NOMO-1 treated with DMSO at 0.1 percent for 48 hours (cell line): ENCODE results near the gene PI4KA.
A peak's percentile ranks its signal among the peaks of the same experiment; 100 is the strongest.

ENCODE experiments used
- DNase-seq: peaks from one replicate; lab custom pipeline; 2025; ENCODE audit not compliant: unreplicated experiment; lab: John Stamatoyannopoulos, UW

The PI4KA gene

GRCh38 chr22:20818471-20818870 lies 40.1 kb downstream of the PI4KA start:
- no peak for DNase-seq

DNA sequence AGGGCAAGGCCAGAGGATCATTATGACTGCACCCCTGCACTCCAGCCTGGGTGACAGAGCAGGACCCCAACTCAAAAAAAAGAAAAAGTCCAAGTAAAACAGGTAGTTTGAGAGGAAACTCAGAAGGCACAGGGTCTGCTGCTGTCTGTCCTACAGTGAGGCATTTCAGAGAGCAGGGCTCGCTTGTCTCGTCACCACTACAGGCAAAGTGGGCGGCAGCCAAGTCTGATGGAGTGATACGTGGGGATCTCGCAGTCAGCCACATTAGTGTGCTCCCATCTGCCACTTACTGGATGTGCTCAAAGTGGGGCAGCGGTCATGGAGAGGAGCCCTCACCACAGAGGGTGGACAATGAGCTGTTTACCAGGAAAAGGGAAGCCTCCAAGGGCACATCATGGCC lies 42.1 kb downstream of the PI4KA start:
- no peak for DNase-seq

- no peak for DNase-seq
Measured at GRCh38 chr22:20815477-20816050, 43.0 kb downstream of the PI4KA start.

DNA sequence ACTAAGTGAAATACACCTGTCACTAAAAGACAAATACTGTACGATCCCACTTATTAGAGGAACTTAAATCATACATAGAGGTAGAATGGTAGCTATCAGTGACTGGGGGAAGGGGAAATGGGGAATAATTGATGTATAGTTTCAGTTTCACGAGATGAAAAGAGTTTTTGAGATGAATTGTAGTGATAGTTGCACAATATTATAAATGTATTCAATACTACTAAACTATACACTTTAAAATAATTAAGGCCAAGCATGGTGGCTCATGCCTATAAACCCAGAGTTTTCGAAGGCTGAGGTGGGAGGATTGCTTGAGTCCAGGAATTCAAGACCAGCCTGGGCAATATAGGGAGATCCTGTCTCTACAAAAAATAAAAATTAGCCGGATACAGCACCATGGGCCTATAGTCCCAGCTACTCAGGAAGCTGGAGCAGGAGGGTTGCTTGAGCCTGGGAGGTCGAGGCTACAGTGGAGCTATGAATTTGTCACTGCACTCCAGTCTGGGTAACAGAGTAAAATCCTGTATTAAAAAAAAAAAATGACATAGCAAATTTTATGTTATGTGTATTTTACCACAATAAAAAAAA lies 44.3 kb downstream of the PI4KA start:
- no peak for DNase-seq

DNA sequence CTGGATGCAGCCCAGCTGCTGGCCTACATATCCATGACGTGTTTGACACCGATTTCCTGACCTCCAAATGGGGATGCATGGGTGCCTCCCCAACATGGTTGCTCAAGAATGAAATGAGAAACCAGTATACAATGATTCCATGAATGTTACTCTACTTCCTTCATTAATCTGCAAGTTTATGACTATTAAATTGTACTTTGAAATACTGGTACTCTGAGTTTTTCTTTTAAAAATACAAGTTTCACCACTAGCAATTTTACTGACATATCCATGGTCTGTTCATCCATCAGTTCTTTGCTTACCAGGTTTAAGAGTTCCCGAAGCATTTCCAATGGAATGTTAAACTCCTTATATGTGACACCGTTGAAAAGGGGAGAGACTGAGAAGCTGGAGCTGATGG lies 45.6 kb downstream of the PI4KA start:
- DNase-seq = no peak

DNA sequence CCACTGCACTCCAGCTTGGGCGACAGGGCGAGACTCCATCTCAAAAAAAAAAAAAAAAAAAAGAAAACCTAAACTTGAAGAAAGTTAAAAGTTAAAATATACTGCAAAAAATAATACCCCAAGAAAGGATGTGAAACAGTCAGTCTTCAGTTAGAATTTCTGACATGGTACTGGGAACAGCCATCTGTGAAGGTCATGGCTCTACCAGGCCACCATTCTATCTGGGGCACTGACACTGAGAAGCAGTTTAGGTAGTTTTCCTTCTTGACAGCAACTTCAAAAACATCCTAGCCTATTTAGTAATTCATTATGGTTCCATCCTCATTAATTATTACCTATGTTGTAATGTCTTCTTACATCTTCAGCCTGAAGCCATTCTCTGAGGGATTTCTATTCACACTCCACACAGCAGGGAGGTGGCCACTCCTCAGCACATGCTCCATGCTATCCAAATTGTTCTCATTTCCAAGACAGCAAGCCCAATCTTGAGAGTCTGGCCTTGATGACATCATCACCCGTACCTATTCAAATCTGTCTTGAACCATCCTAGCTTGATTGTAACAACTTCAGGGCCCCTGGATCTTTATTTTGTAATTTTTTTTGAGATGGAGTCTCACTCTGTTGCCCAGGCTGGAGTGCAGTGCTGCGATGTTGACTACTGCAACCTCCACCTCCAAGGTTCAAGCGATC lies 46.5 kb downstream of the PI4KA start:
- DNase-seq = no peak

- DNase-seq = no peak
Measured at GRCh38 chr22:20811171-20811570, 47.4 kb downstream of the PI4KA start.

- no peak for DNase-seq
Measured at GRCh38 chr22:20810645-20811044, 48.0 kb downstream of the PI4KA start.

DNA sequence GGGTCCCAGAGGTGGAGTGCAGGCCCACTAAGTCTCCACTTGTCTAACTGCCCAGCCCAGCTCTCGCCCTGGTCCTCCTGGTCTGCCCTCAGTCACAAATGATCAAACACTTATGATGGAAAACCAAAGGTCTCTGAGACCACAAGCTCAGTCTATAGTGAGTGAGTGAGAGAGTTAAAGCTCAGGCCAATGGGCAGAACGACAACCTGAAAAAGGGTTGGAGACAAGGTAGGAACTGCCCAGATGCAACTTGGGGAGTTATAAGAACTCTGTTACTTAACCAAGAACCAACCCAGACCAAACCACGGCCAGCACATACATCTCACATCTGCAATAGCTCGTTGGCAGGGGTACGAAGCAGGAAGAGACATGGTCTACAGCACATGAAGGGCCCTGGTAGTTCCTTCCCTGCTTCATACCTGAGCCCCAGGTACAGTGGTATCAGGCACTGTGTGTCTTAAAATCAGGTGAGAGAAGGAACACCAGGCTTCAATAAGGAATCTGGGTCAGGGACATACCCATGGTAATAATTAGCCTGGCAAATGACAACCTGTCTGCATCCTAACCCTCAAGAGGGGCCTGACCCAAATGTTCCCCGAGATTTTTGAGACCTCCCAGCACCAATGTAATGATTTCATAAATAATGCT lies 48.9 kb downstream of the PI4KA start:
- DNase-seq = no peak

- DNase-seq = no peak
Measured at GRCh38 chr22:20808844-20809243, 49.8 kb downstream of the PI4KA start.

DNA sequence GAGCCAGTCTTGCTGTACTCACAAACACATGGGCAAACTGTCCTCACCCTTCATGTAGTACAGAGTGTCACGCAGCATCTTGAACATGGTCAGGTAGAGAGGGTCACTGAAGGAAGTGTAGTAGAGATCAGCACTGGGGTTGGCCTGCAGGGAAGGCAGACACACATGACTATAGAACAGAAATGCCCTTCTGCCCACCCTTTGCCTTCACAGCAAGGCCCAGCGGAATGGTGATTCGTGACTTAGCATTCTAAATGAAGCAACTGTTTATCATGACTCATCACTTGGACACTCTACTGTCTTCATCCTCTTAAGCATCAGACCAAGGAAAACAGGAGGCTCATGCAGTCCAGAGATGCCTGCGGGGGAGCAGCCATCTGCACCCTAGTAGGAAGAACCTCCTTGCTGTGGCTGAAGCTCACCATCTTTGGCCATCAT lies 51.3 kb downstream of the PI4KA start:
- no peak for DNase-seq

GRCh38 chr22:20805972-20806471 lies 52.6 kb downstream of the PI4KA start:
- no peak for DNase-seq

DNA sequence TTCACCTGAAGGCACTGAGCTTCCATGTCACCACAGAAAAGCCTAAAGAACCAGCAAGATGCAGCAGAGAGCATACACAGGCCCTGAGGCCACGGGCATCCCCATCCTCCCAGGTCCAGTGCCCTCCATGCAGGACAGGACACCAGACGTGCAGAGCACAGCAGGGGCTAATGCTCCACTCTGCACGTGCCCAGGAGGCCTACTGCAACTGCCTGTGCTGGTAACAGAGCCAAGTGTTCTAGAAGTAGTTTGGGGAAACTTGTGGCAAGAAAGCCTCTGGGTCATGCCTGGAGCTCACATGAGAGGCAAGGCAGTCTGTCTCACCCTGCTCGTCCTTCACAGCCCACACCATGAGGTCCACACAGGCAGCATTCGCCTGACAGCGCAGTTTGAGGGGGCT lies 54.0 kb downstream of the PI4KA start:
- DNase-seq = no peak

- peak; percentile 6 for DNase-seq
Measured at GRCh38 chr22:20803696-20804324, 54.8 kb downstream of the PI4KA start.

DNA sequence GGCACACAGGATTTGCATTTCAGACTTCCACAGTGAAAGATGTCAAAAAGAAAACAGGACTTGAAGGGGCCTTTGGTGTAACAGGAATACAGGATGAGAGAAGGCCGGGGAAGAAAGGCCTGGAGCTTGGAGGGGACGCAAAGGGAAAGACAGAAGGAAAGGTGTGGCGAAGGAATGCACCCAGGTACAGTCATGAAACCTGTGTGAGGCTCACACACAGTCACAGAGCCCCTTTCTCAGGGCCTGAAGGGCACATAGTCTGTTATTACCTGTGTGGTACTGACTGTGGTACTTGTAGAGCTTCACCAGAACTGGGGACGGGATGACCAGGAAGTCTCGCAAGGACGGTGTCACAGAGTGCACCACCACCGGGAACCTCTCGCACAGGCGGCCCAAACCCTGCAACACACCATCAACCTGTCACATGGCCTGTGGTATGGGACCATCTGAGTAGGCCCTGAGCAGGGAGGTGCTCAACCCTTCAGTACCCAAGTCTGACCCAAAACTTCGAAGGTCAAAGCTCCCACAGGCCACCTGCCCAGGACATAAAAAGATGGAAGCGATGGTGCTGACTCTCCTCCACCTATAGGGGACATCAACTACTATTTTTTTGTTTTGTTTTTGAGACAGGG lies 55.6 kb downstream of the PI4KA start:
- no peak for DNase-seq

DNA sequence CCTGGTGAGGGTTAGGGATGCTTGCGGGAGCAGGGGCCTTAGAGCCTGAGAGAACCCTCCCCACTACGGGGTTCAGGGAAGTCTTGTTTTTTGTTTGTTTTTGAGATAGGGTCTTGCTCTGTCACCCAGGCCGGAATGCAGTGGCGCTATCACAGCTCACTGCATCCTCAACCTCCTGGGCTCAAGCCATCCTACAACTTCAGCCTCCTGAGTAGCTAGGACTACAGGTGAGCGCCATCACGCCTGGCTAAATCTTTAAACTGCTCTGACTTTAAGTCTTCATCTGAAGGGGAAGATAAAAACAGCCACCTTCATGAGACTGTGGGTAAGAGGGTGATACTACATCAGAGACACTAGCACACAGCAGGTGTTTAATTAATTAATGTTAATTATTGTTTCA lies 56.2 kb downstream of the PI4KA start:
- no peak for DNase-seq

DNA sequence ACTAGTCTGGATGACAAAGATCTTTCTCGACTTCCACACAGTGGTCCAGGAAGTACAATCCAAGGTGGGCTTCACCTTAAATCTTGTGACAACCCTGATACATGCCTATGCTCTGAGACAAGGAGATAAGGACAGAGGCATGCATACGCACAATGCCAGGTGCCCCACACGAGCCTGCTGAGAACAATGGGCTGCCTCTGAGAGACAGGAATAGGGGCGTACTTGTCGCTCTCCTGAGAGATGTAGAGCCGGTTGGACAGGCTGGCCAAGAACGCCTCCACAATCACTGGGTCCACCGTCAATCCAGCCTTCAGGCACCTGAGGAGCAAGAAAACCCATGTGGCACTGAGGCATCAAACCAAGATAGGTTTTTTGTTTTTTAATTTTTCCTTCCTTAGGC lies 59.2 kb downstream of the PI4KA start:
- no peak for DNase-seq

DNA sequence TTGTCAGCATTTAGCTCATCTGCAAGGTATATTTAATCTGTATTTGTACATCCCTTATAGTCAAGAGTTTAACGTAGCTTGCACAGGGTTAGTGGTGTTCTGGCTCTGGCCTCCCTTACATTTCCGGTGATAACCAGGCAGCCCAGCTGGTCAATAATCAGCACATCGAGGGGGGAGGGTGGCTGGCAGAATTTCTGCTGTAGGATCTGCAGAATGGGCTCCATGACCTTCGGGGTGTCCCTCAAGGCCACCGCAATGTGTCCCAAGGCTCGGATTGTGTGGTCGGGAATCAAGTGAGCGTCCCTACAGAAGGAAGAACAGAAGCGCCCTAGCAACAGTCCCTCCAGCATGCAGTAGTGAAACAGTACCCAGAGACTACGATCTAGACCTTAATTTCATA lies 59.6 kb downstream of the PI4KA start:
- DNase-seq = no peak

- DNase-seq = no peak
Measured at GRCh38 chr22:20798218-20798617, 60.4 kb downstream of the PI4KA start.

GRCh38 chr22:20796731-20797130 lies 61.9 kb downstream of the PI4KA start:
- DNase-seq = no peak
